DLD1 (cell line): ENCODE measurements around the gene RNU2-63P.
"Not testable (repeated sequence)": the region's sequence is repeated elsewhere in the genome, so short reads cannot be mapped to it uniquely, and the experiment has no call there.

Experiments used
- in situ Hi-C: cut with HindIII; loops from 2 replicates; pipeline ENCODE4 v1.10.0; 2017; ENCODE audit warnings: low sequenced_read_pairs

Gene RNU2-63P

GRCh38 chr2:88016086-88016959 lies at the start of gene RNU2-63P:
Gene RNU2-63P, minus strand, starts transcription at chr2:88016547.
- in situ Hi-C loops: no loop called here

DNA sequence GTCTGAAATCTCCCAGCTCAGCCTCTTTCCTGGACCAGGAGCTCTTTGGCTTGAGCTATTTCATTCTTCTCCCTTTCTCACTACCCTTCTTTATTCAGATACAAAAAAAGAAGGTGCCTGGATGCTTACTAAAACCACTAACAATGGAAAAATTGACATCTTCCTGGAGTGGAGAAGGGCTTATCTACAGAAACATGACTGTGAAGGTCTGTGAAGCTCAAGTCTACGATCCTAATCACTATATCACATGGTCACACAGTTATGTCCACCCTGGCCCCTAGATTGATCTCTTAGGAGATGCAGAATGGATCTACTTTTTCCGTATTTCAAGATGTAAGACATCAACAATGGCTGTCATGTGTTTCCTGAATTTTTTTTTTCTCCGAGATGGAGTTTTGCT lies 44.9 kb upstream of the RNU2-63P start:
- in situ Hi-C loops: no loop called here

- in situ Hi-C loops: no loop called here
These were observed 44.5 kb upstream of the RNU2-63P start for GRCh38 chr2:88060907-88061275.

DNA sequence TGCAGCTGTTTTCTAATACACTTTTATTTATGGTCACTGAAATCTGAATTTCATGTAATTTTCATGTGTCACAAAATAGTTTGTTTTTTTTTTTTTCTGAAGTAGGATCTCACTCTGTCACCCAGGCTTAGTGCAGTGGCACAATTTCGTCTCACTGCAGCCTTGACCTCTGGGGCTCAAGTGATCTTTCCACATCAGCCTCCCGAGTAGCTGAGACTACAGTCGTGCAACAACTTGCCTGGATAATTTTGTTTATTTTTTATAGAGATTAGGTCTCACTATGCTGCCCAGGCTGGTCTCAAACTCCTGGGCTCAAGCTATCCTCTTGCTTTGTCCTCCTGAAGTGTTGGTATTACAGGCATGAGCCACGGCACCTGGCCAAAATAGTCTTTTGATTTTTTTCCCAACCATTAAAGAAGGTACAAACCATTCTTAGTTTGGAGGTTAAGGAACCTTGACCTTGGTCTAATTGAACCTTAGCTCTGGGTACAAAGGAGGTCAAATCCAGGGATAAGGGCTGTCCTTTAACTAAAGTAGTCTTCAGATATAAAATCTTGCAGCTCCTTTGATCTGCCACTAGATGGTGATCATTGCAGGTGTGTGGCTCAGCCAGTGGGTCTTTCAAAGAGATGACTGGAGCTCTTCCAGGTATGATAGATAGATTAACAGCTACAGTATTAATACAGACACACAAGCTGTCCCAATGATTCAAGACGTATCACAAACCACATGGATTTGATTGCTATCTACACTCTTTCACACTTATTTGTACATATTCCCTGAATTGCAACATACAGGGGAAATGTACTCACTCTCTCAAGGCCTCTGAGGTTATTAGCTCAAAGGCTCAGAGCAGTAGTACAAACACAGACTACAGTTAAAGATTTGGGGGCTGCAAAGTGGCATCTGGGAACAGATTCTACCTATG lies 43.9 kb upstream of the RNU2-63P start:
- in situ Hi-C loops: no loop called here

- in situ Hi-C loops: no loop called here
These were observed 41.8 kb upstream of the RNU2-63P start for GRCh38 chr2:88058191-88058590.

DNA sequence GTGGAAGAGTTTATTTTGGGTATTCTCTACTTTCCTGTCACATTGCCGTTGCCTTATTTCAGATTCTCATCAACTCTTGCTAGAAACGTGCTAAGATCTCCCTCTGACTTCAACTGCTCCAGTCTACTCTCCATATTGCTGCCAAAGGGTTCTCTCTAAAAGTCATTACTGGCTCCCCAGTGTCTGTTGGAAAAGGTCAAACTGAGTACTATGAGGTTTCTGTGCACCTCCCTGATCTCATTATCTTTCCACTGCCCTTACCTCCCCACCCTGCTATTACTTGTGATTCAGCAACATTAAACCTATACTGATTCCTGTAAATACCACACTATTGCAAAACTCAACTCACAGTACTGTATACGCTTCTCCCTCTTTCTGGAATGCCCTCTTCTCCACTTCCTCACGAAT lies 41.1 kb upstream of the RNU2-63P start:
- in situ Hi-C loops: no loop called here

GRCh38 chr2:88055371-88056128 lies 39.2 kb upstream of the RNU2-63P start, which contains the start of gene KRCC1:
Gene KRCC1, minus strand, starts transcription at chr2:88055783. Its CDS starts 27,220 bp downstream, at chr2:88028563.
- in situ Hi-C loops: no loop called here

DNA sequence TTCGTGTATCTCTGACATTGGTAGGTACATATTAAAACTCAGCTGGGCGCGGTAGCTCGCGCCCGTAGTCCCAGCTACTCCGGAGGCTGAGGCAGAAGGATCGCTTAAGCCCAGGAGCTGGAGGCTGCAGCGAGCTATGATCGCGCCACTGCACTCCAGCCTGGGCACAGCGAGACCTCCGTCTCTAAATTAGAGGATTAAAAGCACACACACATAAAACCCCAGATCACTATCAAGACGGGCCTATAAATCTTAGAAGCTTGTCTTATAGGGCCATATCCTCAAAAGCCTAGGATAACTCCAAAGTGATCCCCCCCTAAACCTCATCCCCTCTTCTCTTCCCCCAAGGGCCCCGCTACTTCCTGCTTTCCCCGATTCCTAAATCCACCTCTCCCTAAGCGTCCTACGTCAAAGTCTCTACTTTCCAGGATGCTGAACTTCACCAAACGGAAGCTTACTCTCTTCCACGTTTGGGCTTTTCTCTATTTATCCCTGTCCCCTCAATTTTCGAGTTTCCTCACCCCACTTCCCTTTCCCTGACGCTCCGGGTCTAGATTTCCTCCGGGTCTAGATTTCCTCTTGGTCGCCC lies 38.5 kb upstream of the RNU2-63P start:
- in situ Hi-C loops: no loop called here

DNA sequence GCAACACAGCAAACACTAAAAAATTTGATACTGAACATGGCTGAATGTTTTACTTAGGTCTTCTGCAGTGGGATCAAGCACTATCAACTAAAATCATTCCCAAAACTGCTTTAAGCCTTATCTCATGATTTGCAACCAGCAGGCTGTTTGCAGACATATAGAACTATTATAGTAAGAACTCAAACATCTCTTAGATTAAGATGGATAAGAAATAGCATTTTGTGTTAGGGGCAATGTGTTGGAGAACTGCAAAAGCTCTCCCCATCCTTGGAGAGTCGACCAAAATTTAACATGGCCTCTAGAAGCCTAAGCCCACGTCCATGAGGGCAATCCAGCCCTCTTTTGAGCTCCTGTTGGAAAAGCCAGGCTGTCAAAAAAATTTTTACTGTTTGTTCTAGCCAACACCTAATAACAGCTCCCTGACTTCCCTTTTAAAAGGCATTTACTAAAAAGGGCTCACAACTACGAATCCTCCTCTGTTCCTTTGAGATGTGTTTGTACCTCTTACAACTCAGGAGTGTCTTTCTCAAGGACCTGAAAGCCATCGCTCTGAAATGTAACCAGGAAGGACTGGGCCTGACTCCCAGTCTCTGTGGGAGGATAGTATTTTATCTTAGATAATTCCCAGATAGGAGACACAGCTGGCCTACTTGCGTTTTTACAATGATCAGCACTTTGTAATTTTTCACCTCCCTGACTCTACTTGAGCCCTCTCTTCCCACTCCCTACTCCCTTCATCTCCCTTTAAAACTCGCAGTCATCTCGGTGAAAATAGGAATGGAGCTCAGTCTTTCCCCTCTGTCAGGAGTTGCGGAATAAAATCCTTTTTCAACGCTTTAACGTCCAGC lies 37.8 kb upstream of the RNU2-63P start:
- in situ Hi-C loops: no loop called here

DNA sequence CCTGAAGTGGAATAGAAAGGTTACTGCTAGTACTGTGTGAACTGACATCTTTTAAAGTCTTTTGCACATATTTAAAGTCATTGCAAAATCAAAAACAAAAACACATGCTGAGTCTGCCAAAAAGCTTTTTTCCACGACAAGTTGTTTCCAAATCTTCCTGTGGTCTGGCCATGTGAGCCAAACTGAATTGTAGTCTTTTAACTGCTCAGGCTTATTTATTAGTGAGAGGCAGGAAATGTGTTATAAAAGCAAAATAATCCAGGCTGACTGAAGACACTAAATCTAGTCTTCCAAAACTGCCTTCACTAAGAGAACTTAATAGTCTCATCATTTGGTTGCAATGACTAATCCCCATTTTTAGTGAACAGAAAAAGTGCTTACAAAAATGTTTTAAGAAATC lies 36.9 kb upstream of the RNU2-63P start:
- in situ Hi-C loops: no loop called here

DNA sequence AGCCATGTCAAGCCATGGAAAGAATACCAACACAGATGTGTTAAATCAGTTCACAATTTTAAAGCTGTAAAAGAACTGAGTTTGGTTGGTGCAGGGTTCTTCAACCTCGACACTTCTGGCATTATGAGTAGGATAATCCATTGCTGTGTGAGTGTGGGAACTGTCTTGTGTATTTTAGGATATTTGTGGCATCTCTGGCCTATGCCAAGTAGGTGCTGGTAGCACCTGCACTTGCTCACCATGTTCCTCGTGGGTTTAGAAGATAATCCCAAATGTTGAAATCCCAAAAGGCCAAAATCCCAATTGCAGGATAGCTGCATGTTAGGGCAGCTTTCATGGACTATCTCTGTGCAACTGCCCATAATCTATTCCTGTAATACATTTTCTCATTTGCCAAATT lies 35.4 kb upstream of the RNU2-63P start:
- in situ Hi-C loops: no loop called here

DNA sequence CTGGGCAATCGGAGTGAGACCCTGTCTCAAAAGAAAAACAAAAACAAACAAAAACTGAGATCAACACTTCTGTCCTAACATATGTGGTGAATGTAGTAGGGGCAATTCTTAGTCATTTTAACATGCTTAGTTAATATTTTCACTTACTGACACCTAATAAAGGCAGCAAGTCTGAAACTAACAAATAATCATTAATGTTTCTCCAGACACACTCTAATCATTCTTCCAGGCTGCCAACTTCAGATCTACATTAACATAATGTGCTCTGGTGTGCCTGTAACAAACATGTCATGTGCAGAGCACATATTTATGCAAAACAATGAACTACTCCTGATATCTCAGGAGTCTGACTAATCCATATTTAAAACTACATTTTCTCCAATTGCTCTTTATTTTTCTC lies 33.3 kb upstream of the RNU2-63P start:
- in situ Hi-C loops: no loop called here

DNA sequence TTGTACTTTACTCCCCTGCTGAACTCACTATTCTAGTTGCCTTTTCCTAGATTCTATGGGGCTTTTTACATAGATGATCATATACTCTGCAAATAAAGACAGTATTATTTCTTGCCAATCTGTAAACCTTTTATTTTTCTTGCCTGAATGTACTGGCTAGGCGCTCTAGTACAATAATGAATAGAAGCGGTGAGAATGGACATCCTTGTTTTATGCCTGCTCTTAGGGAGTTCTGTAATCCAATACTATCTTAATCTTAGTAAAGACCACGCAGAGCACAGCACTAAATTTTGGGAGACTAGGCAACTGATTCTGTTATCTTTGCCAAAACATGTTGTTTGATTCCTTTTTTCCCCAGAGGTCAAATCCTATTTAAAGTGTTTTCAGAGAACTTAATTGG lies 32.2 kb upstream of the RNU2-63P start:
- in situ Hi-C loops: no loop called here

DNA sequence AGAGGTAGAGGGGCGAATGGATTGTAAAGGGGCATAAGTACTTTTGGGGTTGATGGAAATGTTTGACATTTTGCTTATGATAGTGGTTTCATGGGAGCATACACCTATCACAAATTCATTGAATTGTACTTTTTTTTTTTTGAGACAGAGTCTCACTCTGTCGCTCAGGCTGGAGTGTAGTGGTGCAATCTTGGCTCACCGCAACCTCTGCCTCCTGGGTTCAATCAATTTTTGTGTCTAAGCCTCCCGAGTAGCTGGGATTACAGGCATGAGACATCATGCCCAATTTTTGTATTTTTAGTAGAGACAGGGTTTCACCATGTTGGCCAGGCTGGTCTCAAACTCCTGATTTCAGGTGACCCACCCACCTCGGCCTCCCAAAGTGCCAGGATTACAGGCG lies 29.2 kb upstream of the RNU2-63P start:
- in situ Hi-C loops: not testable (repeated sequence)

GRCh38 chr2:88042476-88042875 lies 26.1 kb upstream of the RNU2-63P start:
- in situ Hi-C loops: no loop called here

DNA sequence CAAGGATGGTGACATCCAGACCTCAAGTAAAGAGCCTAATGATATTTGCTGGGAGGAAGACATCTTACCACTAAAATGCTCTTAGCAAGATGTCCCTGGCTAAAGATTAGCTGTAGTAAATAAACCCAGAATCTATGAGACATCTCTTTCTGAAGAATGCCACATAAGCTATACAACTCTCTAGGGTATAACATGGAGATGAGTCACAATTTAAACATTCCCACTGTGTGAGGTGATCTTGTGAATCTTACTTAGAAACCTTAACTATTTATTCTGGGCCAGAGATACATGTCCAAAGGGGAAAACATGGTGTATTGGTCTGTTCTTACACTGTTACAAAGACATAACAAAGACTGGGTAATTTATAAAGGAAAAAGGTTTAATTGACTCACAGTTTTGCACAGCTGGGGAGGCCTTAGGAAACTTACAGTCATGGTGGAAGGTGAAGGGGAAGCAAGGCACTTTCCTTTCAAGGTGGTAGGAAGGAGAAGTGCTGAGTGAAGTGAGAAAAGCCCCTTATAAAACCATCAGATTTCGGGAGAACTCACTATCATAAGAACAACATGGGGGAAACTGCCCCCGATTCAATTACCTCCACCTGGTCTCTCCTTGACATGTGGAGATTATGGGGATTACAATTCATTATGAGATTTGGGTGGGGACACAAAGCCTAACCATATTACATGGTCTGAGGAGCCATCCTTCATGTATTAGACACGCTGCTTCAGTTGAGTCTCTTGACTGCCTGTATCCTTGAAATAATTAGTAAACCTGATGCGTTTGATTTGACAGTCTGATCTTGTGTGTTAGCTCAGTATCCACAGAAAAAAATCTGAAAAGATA lies 22.1 kb upstream of the RNU2-63P start:
- in situ Hi-C loops: no loop called here

- in situ Hi-C loops: no loop called here
These were observed 20.3 kb upstream of the RNU2-63P start for GRCh38 chr2:88036606-88037005.

GRCh38 chr2:88036182-88036581 lies 19.8 kb upstream of the RNU2-63P start:
- in situ Hi-C loops: no loop called here
